ENCODE data around the gene ATP5F1B.
"Not testable (repeated sequence)": the region's sequence is repeated elsewhere in the genome, so short reads cannot be mapped to it uniquely, and the experiment has no call there.

Gene ATP5F1B

GRCh38 chr12:56645717-56646446 is at the start of gene ATP5F1B:
ATP5F1B (minus strand) TSS chr12:56645984; CDS start chr12:56645963, 21 bp downstream.
- DNase-seq (ENCODE audit: low spot score), result peak; percentile 99

- no peak for DNase-seq (ENCODE audit: low spot score)
These were observed 48.4 kb upstream of the ATP5F1B start for GRCh38 chr12:56694161-56694560.

GRCh38 chr12:56688846-56689109 is 43.0 kb upstream of the ATP5F1B start:
- DNase-seq (ENCODE audit: low spot score), result no peak

GRCh38 chr12:56688129-56688845 is 42.5 kb upstream of the ATP5F1B start, which contains the start of gene PTGES3:
PTGES3 (minus strand) TSS chr12:56688284; CDS start chr12:56687999, 285 bp downstream.
- DNase-seq (ENCODE audit: low spot score), result peak; percentile 99

GRCh38 chr12:56687223-56688128 is 41.7 kb upstream of the ATP5F1B start:
- DNase-seq (ENCODE audit: low spot score), result no peak

GRCh38 chr12:56684745-56685359 is 39.1 kb upstream of the ATP5F1B start:
- DNase-seq (ENCODE audit: low spot score), result no peak

GRCh38 chr12:56682323-56682722 is 36.5 kb upstream of the ATP5F1B start:
- no peak for DNase-seq (ENCODE audit: low spot score)

GRCh38 chr12:56679883-56680575 is 34.2 kb upstream of the ATP5F1B start:
- DNase-seq (ENCODE audit: low spot score), result no peak

GRCh38 chr12:56678852-56679251 is 33.1 kb upstream of the ATP5F1B start:
- no peak for DNase-seq (ENCODE audit: low spot score)

- DNase-seq (ENCODE audit: low spot score), result no peak
These were observed 31.9 kb upstream of the ATP5F1B start for GRCh38 chr12:56677680-56678079.

GRCh38 chr12:56676851-56677580 is 31.2 kb upstream of the ATP5F1B start:
- no peak for DNase-seq (ENCODE audit: low spot score)

GRCh38 chr12:56671608-56672007 is 25.8 kb upstream of the ATP5F1B start:
- DNase-seq (ENCODE audit: low spot score), result no peak

- no peak for DNase-seq (ENCODE audit: low spot score)
These were observed 25.1 kb upstream of the ATP5F1B start for GRCh38 chr12:56670836-56671235.

- no peak for DNase-seq (ENCODE audit: low spot score)
These were observed 22.3 kb upstream of the ATP5F1B start for GRCh38 chr12:56668197-56668457.

GRCh38 chr12:56661979-56662638 is 16.3 kb upstream of the ATP5F1B start:
- no peak for DNase-seq (ENCODE audit: low spot score)

- no peak for DNase-seq (ENCODE audit: low spot score)
These were observed 15.8 kb upstream of the ATP5F1B start for GRCh38 chr12:56661560-56661959.

GRCh38 chr12:56658921-56659320 is 13.1 kb upstream of the ATP5F1B start:
- DNase-seq (ENCODE audit: low spot score), result no peak

- DNase-seq (ENCODE audit: low spot score), result peak; percentile 58
These were observed 11.9 kb upstream of the ATP5F1B start for GRCh38 chr12:56657416-56658379.

GRCh38 chr12:56653781-56654180 is 8.0 kb upstream of the ATP5F1B start:
- not testable (repeated sequence) for DNase-seq (ENCODE audit: low spot score)

Data from activated CD4-positive, alpha-beta T cell treated with anti-CD3 and anti-CD28 coated beads, Interleukin-2, Interleukin-4, amounts not matched to agents 100 ng/mL and 50 ng/mL, durations not matched to agents 16 hours and 8 hours (primary cell).